Adrenal gland (tissue), 5 donors: ENCODE results near the gene VKORC1.

Source experiments
- CTCF ChIP-seq, 6 experiments: fragments of 450-650 bp in 4 of 6; fragments of 200-600 bp in 2 of 6; sonication (generic) in 1 of 6; IDR thresholded peaks; 1 replicate in 5 of 6; 2 replicates in 1 of 6; pipeline versions ENCODE4 v1.5.1 to v1.8.0; 2016 to 2021; ENCODE audit warnings: antibody characterized with exemption in 6 of 6, mild to moderate bottlenecking in 2 of 6, moderate library complexity in 1 of 6
- POLR2A ChIP-seq, 2 donors: fragments of 450-650 bp; IDR thresholded peaks; one replicate each; pipeline ENCODE4 v1.6.1; 2017; ENCODE audit warnings: antibody characterized with exemption in 2 of 2, mild to moderate bottlenecking in 2 of 2, moderate library complexity in 1 of 2
- donor health status: DM: no; HTN: no; CAD: no.

- no peak for TF ChIP-seq CTCF (IDR thresholded peaks at IDR 0.05)
- TF ChIP-seq POLR2A (IDR thresholded peaks at IDR 0.05): no peak
Observed at GRCh38 chr16:31067342-31067741, 27.3 kb downstream of the VKORC1 start.
